CD4-positive, alpha-beta T cell treated with Interleukin-15 for 4 hours (primary cell): Measurements from ENCODE around the gene DUSP18.
"Not testable (repeated sequence)": the region's sequence is repeated elsewhere in the genome, so short reads cannot be mapped to it uniquely, and the experiment has no call there.

Experiments
- DNase-seq: peaks from one replicate; pipeline ENCODE4 v3.0.0-alpha.2; 2020; ENCODE audit warnings: low spot score

Gene DUSP18

DNA sequence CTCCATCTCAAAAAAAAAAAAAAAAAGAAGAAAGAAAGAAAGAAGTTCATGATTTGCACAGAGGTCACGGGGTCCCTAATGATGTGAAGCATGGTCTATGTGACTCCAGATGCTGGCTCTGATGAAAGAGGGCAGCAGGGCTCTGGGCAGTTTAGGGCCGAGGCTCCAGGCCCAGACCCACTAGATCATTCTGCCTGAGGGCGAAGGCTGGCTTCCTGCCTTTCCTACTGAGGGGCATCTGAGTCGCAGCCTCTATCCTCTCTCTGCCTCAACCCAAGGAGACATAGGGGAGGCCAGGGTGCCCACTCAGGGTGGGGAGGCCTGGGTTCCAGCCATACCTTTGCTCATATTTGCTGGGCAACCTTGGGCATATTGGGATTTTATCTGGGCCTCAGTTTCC is 27.3 kb downstream of the DUSP18 start:
- DNase-seq, result no peak

DNA sequence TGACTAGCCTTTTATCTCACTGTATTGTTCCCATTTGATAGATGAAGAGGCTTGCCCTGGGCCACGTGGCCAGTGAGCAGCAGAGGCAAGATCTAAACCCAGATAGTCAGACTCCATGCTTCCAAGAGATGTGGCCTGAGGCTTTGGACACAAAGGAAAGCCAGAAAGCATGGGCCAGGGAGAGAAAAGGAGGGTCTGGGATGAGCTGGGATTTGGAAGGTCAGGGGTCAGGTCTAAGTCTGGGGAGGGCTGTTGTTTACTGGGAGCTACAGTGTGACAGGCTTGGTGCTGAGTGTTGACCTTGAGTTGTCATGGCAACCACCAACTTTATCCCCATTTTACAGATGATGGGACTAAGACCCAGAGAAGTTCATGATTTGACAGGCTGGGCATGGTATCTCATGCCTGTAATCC is 30.0 kb downstream of the DUSP18 start:
- DNase-seq, result no peak

DNA sequence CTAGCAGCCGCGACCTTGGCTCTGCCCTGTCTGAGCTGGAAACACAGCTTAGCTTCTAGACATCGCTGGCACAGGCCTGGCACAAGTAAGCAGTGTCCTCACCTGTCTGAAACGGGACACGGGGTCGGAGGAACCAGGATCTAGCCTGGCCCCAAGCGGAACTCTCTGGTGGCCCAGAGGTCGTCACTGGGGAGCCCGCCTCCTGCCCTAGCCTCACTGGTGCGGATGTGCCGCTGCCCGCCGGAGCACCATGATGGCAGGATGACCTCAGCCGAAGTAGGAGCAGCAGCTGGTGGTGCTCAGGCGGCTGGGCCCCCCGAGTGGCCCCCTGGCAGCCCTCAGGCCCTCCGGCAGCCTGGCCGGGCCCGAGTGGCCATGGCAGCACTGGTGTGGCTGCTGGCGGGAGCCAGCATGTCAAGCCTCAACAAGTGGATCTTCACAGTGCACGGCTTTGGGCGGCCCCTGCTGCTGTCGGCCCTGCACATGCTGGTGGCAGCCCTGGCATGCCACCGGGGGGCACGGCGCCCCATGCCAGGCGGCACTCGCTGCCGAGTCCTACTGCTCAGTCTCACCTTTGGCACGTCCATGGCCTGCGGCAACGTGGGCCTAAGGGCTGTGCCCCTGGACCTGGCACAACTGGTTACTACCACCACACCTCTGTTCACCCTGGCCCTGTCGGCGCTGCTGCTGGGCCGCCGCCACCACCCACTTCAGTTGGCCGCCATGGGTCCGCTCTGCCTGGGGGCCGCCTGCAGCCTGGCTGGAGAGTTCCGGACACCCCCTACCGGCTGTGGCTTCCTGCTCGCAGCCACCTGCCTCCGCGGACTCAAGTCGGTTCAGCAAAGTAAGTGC is 31.2 kb downstream of the DUSP18 start:
- DNase-seq, result no peak

DNA sequence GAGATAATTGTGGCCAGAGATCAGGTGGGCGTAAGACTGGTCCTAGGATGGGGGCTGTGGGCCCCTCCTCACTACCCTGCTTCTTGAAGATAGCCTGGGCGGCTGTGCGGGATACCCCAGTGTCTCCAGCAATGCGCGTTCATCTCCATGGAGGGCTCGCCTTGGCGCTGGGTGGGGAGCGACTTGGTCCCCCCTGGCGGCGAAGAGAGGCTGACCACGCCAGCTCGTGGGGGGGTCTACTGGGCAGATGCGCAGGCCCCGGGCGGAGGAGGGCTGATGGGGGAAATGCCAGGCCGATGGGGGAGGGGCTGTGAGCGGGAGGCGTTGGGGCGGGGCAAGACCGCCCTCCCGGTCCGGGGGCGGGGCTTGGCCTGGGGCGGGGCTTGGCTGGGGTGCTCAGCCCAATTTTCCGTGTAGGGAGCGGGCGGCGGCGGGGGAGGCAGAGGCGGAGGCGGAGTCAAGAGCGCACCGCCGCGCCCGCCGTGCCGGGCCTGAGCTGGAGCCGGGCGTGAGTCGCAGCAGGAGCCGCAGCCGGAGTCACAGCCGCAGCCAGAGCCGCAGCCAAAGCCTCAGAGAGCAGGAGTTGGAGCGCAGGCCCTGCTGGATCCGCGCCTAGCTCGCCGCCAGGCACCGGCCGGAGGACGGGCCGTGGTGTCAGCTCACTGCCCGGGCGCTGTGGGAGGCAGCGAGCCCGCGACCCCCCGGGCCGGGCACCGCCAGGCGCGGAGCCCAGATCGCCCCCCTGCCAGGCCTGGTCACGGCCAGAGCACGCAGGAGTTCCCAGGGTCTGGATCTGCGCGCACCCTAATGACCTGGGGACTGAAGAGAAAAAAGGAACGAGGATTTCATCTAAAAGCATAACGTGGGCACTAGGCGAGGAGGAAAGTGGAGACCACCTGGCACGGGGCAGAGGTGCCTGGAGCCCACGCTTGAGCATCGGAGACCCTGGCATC is 32.1 kb downstream of the DUSP18 start, which contains the start of gene SLC35E4:
SLC35E4 (plus strand) TSS at position 509 of the 953 bp plus-strand sequence. CDS start 670 bp downstream, outside the sequence.
- peak; percentile 96 for DNase-seq

DNA sequence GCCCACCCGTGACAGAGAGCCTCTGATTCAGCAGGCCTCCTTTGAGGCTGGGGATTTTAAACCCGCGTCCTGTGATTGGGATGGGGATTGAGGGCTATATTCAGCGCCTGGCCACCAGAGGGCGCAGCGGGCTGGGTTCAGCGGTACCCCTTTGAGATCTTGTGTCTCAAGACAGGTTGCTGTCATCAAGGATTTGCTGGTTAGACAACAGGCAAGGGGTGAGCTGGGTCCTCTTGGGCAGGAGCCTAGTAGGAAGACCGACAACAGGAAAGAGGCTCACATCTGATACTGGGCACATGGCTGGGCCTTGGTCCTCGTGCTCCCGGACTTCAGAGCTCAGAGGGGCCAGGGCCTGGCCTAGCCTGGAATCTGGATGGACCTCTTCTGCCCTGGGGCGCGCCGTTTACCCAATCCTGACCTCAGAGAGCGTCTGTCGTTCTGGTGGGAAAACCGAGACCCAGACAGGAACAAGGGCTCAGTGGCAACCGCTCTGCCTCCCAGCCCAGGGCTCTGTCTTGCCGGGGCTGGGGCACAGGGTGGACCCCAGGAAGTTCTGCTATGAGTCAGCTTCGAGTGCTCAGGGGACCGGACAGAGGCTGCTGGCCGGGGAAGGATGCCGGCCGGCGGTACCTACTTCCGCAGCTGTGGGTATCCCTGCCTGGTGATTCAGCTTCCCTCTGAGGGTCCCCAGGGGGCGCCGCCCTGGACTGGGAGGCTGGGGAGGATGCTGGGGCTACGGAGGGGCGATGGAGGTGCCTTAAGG is 33.0 kb downstream of the DUSP18 start:
- peak; percentile 91 for DNase-seq

DNA sequence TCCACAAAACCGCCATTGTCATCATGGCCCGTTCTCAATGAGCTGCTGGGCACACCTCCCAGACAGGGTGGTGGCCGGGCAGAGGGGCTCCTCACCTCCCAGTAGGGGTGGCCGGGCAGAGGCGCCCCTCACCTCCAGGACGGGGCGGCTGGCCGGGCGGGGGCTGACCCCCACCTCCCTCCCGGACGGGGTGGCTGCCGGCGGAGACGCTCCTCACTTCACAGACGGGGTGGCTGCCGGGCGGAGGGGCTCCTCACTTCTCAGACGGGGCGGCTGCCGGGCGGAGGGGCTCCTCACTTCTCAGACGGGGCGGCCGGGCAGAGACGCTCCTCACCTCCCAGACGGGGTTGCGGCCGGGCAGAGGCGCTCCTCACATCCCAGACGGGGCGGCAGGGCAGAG is 36.2 kb downstream of the DUSP18 start:
- DNase-seq, result not testable (repeated sequence)

DNA sequence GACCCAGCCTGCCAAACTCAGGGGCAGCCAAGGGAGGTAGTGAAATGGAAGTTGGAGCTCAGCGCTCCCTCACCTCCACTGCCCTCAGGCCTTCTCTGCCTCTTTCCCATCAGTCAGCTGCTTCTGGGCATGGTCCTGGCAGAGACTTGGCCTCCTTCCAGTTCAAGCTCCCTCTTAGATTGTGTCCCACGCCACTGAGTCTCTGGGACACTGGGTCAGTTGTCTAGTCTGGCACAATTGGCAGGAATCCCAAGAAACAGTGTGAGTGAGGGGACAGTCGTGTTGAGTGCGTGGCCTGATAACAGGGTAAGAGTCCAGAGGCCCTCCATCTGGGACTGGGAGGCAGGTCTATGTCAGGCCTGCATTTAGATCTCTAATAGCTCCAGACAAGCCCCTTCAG is 39.2 kb downstream of the DUSP18 start:
- no peak for DNase-seq

DNA sequence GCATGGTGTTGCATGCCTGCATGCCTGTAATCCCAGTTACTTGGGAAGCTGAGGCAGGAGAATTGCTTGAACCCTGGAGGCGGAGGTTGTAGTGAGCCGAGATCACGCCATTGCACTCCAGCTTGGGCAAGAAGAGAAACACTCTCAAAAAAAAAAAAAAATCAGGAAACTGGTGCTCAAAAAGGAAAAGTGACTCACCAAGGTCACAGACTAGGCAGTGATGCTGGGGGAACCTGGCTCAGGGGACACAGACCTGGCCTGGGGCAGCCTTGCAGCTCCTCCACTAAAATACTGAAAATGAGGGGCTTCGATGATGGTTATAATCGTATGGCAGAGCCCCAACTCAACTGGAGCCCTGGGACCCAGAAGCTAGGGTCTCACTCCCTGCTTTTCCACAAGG is 40.2 kb downstream of the DUSP18 start:
- DNase-seq, result no peak

DNA sequence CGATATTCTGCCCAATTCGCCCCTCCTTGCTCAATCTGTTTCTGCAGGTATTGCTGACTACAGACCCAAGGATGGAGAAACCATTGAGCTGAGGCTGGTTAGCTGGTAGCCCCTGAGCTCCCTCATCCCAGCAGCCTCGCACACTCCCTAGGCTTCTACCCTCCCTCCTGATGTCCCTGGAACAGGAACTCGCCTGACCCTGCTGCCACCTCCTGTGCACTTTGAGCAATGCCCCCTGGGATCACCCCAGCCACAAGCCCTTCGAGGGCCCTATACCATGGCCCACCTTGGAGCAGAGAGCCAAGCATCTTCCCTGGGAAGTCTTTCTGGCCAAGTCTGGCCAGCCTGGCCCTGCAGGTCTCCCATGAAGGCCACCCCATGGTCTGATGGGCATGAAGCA is 41.3 kb downstream of the DUSP18 start:
- no peak for DNase-seq

DNA sequence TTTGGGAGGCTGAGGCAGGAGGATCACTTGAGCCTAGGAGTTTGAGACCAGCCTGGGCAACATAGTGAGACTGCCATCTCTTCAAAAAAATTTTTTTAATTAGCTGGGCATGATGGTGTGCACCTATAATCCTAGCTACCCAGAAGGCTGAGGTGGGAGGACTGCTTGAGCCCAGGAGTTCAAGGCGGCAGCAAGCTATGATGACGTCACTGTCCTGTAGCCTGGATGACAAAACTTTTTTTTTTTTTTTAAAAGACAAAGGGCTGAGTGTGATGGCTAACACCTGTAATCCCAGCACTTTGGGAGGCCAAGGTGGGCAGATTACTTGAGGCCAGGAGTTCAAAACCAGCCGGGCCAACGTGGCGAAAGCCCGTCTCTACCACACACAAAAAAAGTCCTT is 47.8 kb downstream of the DUSP18 start:
- DNase-seq, result not testable (repeated sequence)

DNA sequence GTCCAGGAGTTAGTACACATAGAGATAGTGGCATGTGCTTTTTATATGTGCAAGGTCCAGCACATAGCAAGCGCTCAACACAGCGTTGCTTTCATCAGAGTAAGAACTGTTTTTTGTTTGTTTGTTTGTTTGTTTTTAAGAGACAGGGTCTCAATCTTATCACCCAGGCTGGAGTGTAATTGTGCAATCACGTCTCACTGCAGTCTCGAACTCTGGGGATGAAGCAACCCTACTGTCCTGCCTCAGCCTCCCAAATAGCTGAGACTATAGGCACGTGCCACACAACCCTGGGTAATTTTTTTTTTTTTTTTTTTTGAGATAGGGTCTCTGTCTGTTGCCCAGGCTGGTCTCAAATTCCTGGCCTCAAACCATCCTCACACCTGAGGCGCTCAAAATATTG is 49.9 kb downstream of the DUSP18 start:
- DNase-seq, result no peak

DNA sequence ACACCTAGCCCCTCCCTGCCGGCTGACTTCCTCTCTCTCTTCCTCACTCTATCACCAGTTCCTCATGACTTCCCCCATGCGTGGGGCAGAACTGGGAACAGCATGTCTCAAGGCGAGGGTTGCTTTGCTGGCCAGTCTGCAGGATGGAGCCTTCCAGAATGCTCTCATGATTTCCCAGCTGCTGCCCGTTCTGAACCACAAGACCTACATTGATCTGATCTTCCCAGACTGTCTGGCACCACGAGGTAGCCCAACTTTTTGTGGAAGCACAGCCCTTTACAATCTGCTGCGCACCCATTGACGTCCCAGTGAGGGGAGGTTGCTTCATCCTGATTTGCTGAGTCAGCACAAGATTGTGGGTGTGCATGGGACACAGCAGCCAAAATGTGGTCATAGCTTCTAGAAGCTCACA is 52.1 kb downstream of the DUSP18 start:
- DNase-seq, result no peak

DNA sequence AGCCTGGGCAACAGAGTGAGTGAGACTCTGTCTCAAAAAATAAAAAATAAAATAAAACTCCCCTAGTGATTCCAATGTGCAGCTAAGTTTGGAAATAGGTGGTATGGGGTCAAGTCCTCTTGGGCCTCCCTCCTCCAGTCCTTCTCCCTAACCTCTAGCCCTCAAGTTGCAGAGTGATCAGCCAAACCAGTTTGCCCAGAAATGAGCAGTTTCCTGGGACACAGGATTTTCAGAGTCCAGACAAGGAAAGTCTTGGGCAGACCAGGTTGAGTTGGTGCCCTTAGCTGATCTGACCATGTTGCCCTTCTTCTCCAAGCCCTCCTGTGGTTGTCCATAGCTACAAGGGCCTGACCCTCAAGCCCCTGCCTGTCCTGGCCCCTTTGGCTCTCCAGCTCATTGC is 52.8 kb downstream of the DUSP18 start:
- no peak for DNase-seq

DNA sequence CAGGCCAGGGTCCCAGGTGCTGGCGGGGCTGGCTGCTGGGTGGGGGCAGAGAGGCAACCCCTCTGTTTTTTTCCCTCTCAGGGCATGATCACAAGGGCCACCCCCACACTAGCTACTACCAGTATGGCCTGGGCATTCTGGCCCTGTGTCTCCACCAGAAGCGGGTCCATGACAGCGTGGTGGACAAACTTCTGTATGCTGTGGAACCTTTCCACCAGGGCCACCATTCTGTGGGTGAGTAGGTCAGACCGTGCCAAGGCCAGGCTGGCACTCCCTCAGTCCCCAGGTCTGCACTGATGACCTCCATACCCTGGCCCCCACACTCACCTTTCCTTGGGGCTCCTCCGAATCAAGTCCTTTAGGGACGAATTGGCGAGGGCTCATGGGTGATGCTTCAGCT is 53.4 kb downstream of the DUSP18 start:
- DNase-seq, result no peak

DNA sequence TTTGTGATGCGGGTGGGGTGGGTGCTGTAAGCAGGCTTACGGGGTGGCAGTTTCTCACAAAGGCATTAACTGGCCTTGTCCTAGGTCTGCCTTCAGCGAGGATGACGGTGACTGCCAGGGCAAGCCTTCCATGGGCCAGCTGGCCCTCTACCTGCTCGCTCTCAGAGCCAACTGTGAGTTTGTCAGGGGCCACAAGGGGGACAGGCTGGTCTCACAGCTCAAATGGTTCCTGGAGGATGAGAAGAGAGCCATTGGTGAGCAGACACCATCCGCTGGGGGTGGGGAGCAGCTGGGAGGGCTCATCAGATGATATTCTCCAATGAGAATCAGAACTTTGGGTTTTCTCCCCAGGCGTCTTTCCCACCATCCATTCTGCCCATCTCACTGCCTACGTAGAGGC is 54.9 kb downstream of the DUSP18 start:
- no peak for DNase-seq
